ENCODE data around the gene PITPNM3. TPM values are rescaled to one million over a fixed set of nuclear protein-coding genes. Genes with fewer than 3 reads are reported as not detected.
"Not testable (repeated sequence)": the region's sequence is repeated elsewhere in the genome, so short reads cannot be mapped to it uniquely, and the experiment has no call there.

The PITPNM3 gene
- total RNA-seq: 0.65 and 0.81 TPM in 2 replicates

GRCh38 chr17:6556121-6557039 is at the start of gene PITPNM3:
Gene PITPNM3 (minus strand): TSS chr17:6556555. CDS start chr17:6556406, 149 bp downstream.
- no peak for DNase-seq (ENCODE audit: low spot score)
- intact Hi-C loops (cut with micrococcal nuclease): loop anchor here (5.0 kb wide), 1 partner anchor 86 kb away; the partner anchor contains the start of genes KIAA0753 and TXNDC17
- H3K27ac Mint-ChIP-seq: no peak within 1 kb of the TSS
- peaks cover 5% of the 10 kb centered on the region for H3K4me1 Mint-ChIP-seq (ENCODE audit: low read depth)
- peaks cover 53% of the 10 kb centered on the region for H3K27me3 Mint-ChIP-seq (ENCODE audit: insufficient read depth)
- H3K36me3 Mint-ChIP-seq (ENCODE audit: low read depth): no peaks in the 10 kb centered on the region
- H3K9me3 Mint-ChIP-seq: no peaks in the 10 kb centered on the region
- peak within 1 kb of the TSS; percentile 64 for H3K4me3 Mint-ChIP-seq

- no peak overlapping the region for H3K4me3 Mint-ChIP-seq
- H3K27me3 Mint-ChIP-seq (ENCODE audit: insufficient read depth): no peaks in the 10 kb centered on the region
- no peaks in the 10 kb centered on the region for H3K9me3 Mint-ChIP-seq
- DNase-seq (ENCODE audit: low spot score): no peak
- H3K27ac Mint-ChIP-seq: no peak overlapping the region
- intact Hi-C loops (cut with micrococcal nuclease): no loop called here
- peaks cover 33% of the 10 kb centered on the region for H3K36me3 Mint-ChIP-seq (ENCODE audit: low read depth)
- no peaks in the 10 kb centered on the region for H3K4me1 Mint-ChIP-seq (ENCODE audit: low read depth)
These were observed 48.8 kb upstream of the PITPNM3 start for GRCh38 chr17:6605142-6605541.

GRCh38 chr17:6603744-6604325 is 47.5 kb upstream of the PITPNM3 start:
- intact Hi-C loops (cut with micrococcal nuclease): no loop called here
- no peak overlapping the region for H3K27ac Mint-ChIP-seq
- no peaks in the 10 kb centered on the region for H3K4me1 Mint-ChIP-seq (ENCODE audit: low read depth)
- no peak overlapping the region for H3K4me3 Mint-ChIP-seq
- H3K27me3 Mint-ChIP-seq (ENCODE audit: insufficient read depth): no peaks in the 10 kb centered on the region
- peaks cover 25% of the 10 kb centered on the region for H3K36me3 Mint-ChIP-seq (ENCODE audit: low read depth)
- H3K9me3 Mint-ChIP-seq: no peaks in the 10 kb centered on the region
- no peak for DNase-seq (ENCODE audit: low spot score)

GRCh38 chr17:6602141-6602540 is 45.8 kb upstream of the PITPNM3 start:
- no peak for DNase-seq (ENCODE audit: low spot score)
- Mint-ChIP-seq H3K9me3 (no peaks in the 10 kb centered on the region), H3K27ac (no peak overlapping the region), H3K27me3 (ENCODE audit: insufficient read depth) (no peaks in the 10 kb centered on the region), H3K4me3 (no peak overlapping the region), H3K4me1 (ENCODE audit: low read depth) (no peaks in the 10 kb centered on the region), H3K36me3 (ENCODE audit: low read depth) (peaks cover 28% of the 10 kb centered on the region)
- intact Hi-C loops (cut with micrococcal nuclease): no loop called here

- DNase-seq (ENCODE audit: low spot score): no peak
- Mint-ChIP-seq H3K4me1 (ENCODE audit: low read depth) (no peaks in the 10 kb centered on the region), H3K4me3 (no peak overlapping the region), H3K27me3 (ENCODE audit: insufficient read depth) (no peaks in the 10 kb centered on the region), H3K9me3 (no peaks in the 10 kb centered on the region), H3K27ac (no peak overlapping the region), H3K36me3 (ENCODE audit: low read depth) (peaks cover 33% of the 10 kb centered on the region)
- intact Hi-C loops (cut with micrococcal nuclease): no loop called here
These were observed 43.0 kb upstream of the PITPNM3 start for GRCh38 chr17:6599364-6599763.

GRCh38 chr17:6597727-6598126 is 41.4 kb upstream of the PITPNM3 start:
- Mint-ChIP-seq H3K36me3 (ENCODE audit: low read depth) (peaks cover 29% of the 10 kb centered on the region), H3K27me3 (ENCODE audit: insufficient read depth) (no peaks in the 10 kb centered on the region), H3K4me3 (no peak overlapping the region), H3K4me1 (ENCODE audit: low read depth) (no peaks in the 10 kb centered on the region), H3K9me3 (no peaks in the 10 kb centered on the region), H3K27ac (no peak overlapping the region)
- intact Hi-C loops (cut with micrococcal nuclease): no loop called here
- no peak for DNase-seq (ENCODE audit: low spot score)

GRCh38 chr17:6596941-6597340 is 40.6 kb upstream of the PITPNM3 start:
- Mint-ChIP-seq H3K36me3 (ENCODE audit: low read depth) (peaks cover 35% of the 10 kb centered on the region), H3K4me3 (no peak overlapping the region), H3K27ac (no peak overlapping the region), H3K27me3 (ENCODE audit: insufficient read depth) (no peaks in the 10 kb centered on the region), H3K4me1 (ENCODE audit: low read depth) (no peaks in the 10 kb centered on the region), H3K9me3 (no peaks in the 10 kb centered on the region)
- intact Hi-C loops (cut with micrococcal nuclease): no loop called here
- DNase-seq (ENCODE audit: low spot score): no peak

GRCh38 chr17:6596511-6596910 is 40.2 kb upstream of the PITPNM3 start:
- no peak overlapping the region for H3K27ac Mint-ChIP-seq
- H3K4me1 Mint-ChIP-seq (ENCODE audit: low read depth): no peaks in the 10 kb centered on the region
- no peaks in the 10 kb centered on the region for H3K9me3 Mint-ChIP-seq
- DNase-seq (ENCODE audit: low spot score): no peak
- no peaks in the 10 kb centered on the region for H3K27me3 Mint-ChIP-seq (ENCODE audit: insufficient read depth)
- H3K36me3 Mint-ChIP-seq (ENCODE audit: low read depth): peaks cover 39% of the 10 kb centered on the region
- intact Hi-C loops (cut with micrococcal nuclease): no loop called here
- H3K4me3 Mint-ChIP-seq: no peak overlapping the region

- Mint-ChIP-seq H3K27ac (no peak overlapping the region), H3K4me1 (ENCODE audit: low read depth) (no peaks in the 10 kb centered on the region), H3K36me3 (ENCODE audit: low read depth) (peaks cover 39% of the 10 kb centered on the region), H3K27me3 (ENCODE audit: insufficient read depth) (no peaks in the 10 kb centered on the region), H3K9me3 (no peaks in the 10 kb centered on the region), H3K4me3 (no peak overlapping the region)
- intact Hi-C loops (cut with micrococcal nuclease): no loop called here
- no peak for DNase-seq (ENCODE audit: low spot score)
These were observed 39.7 kb upstream of the PITPNM3 start for GRCh38 chr17:6596081-6596480.

GRCh38 chr17:6593371-6593770 is 37.0 kb upstream of the PITPNM3 start:
- H3K27me3 Mint-ChIP-seq (ENCODE audit: insufficient read depth); H3K4me3 Mint-ChIP-seq; H3K27ac Mint-ChIP-seq; DNase-seq (ENCODE audit: low spot score); H3K4me1 Mint-ChIP-seq (ENCODE audit: low read depth); intact Hi-C loops (cut with micrococcal nuclease); H3K9me3 Mint-ChIP-seq: not testable (repeated sequence)
- H3K36me3 Mint-ChIP-seq (ENCODE audit: low read depth): peaks cover 47% of the 10 kb centered on the region

- Mint-ChIP-seq H3K27me3 (ENCODE audit: insufficient read depth) (no peaks in the 10 kb centered on the region), H3K4me1 (ENCODE audit: low read depth) (no peaks in the 10 kb centered on the region), H3K4me3 (no peak overlapping the region), H3K36me3 (ENCODE audit: low read depth) (peaks cover 52% of the 10 kb centered on the region), H3K9me3 (no peaks in the 10 kb centered on the region), H3K27ac (no peak overlapping the region)
- intact Hi-C loops (cut with micrococcal nuclease): no loop called here
- DNase-seq (ENCODE audit: low spot score): no peak
These were observed 35.8 kb upstream of the PITPNM3 start for GRCh38 chr17:6592173-6592572.

- Mint-ChIP-seq H3K4me1 (ENCODE audit: low read depth) (no peaks in the 10 kb centered on the region), H3K27ac (no peak overlapping the region), H3K36me3 (ENCODE audit: low read depth) (peaks cover 52% of the 10 kb centered on the region), H3K4me3 (no peak overlapping the region), H3K9me3 (no peaks in the 10 kb centered on the region), H3K27me3 (ENCODE audit: insufficient read depth) (no peaks in the 10 kb centered on the region)
- no peak for DNase-seq (ENCODE audit: low spot score)
- intact Hi-C loops (cut with micrococcal nuclease): no loop called here
These were observed 35.3 kb upstream of the PITPNM3 start for GRCh38 chr17:6591599-6592158.

GRCh38 chr17:6589266-6589946 is 33.1 kb upstream of the PITPNM3 start:
- no peak overlapping the region for H3K27ac Mint-ChIP-seq
- intact Hi-C loops (cut with micrococcal nuclease): no loop called here
- H3K27me3 Mint-ChIP-seq (ENCODE audit: insufficient read depth): no peaks in the 10 kb centered on the region
- no peaks in the 10 kb centered on the region for H3K4me1 Mint-ChIP-seq (ENCODE audit: low read depth)
- H3K36me3 Mint-ChIP-seq (ENCODE audit: low read depth): peaks cover 55% of the 10 kb centered on the region
- no peak for DNase-seq (ENCODE audit: low spot score)
- H3K9me3 Mint-ChIP-seq: peaks cover 7% of the 10 kb centered on the region
- H3K4me3 Mint-ChIP-seq: no peak overlapping the region

Measured in activated T-helper 1 cell treated with anti-CD3 and anti-CD28 coated beads, Interleukin-12 subunit alpha, Interleukin-12 subunit beta, Interleukin-2, Interleukin-4 antibody, amounts not matched to agents 30 ng/mL and 10 ng/mL and 1 ng/mL, durations not matched to agents 14 hours and 24 hours and 36 hours (primary cell).